Transverse colon (tissue), 4 donors: ENCODE data around the gene CALHM1. TPM values are rescaled to one million over a fixed set of nuclear protein-coding genes. Genes with fewer than 3 reads are reported as not detected.

ENCODE experiments used
- DNase-seq: peaks from one replicate; pipeline ENCODE4 v3.0.0-alpha.2; 2019
- H3K27ac ChIP-seq, 4 donors: fragments of 200-600 bp; sonication (generic); 2 replicates each; pipeline ENCODE4 v1.5.1; 2016 to 2018; ENCODE audit warnings: inconsistent platforms in 4 of 4
- H3K27me3 ChIP-seq: fragments of 200-600 bp; sonication (generic); 2 replicates; pipeline ENCODE4 v1.5.1; 2017; ENCODE audit warnings: inconsistent platforms
- H3K36me3 ChIP-seq, 4 donors: fragments of 200-600 bp; sonication (generic); 2 replicates each; pipeline ENCODE4 v1.5.1; 2017 to 2019; ENCODE audit warnings: inconsistent platforms in 4 of 4
- H3K4me1 ChIP-seq, 4 donors: fragments of 200-600 bp; sonication (generic); 2 replicates each; pipeline ENCODE4 v1.5.1; 2017 to 2020; ENCODE audit warnings: inconsistent platforms in 4 of 4
- H3K4me3 ChIP-seq, 4 donors: fragments of 200-600 bp; sonication (generic); 1 replicate in 1 of 4; 2 replicates in 3 of 4; pipeline versions ENCODE4 v1.5.1 to v1.6.1; 2017 to 2019; ENCODE audit warnings: inconsistent platforms in 4 of 4
- H3K9me3 ChIP-seq, 2 donors: fragments of 200-600 bp; sonication (generic); 2 replicates each; pipeline ENCODE4 v1.5.1; 2017 to 2019; ENCODE audit warnings: inconsistent platforms in 2 of 2
- CTCF ChIP-seq, 5 experiments: fragments of 200-600 bp in 3 of 5; fragments of 450-650 bp in 2 of 5; sonication (generic) in 3 of 5; IDR thresholded peaks; 1 replicate in 2 of 5; 2 replicates in 3 of 5; pipeline ENCODE4 v1.5.1; 2016 to 2017; ENCODE audit warnings: antibody characterized with exemption in 5 of 5, inconsistent platforms in 3 of 5, mild to moderate bottlenecking in 2 of 5, moderate library complexity in 1 of 5
- EP300 ChIP-seq: sonication (generic); formaldehyde crosslinking; IDR thresholded peaks from one replicate; pipeline ENCODE4 v1.6.1; 2017; ENCODE audit warnings: antibody characterized with exemption, low read depth
- POLR2A ChIP-seq: fragments of 450-650 bp; IDR thresholded peaks from one replicate; pipeline ENCODE4 v1.6.1; 2016; ENCODE audit warnings: antibody characterized with exemption, mild to moderate bottlenecking, moderate library complexity
- POLR2AphosphoS5 ChIP-seq, 3 donors: sonication (generic); formaldehyde crosslinking; IDR thresholded peaks; one replicate each; pipeline ENCODE4 v1.6.1; 2016; ENCODE audit warnings: antibody characterized with exemption in 3 of 3
- whole genome bisulfite sequencing, 2 donors: methylation state at CpG; one replicate each; pipeline ENCODE4 v1.1.5; 2018; ENCODE audit warnings: low coverage in 1 of 2; 5-methylcytosine and 5-hydroxymethylcytosine counted together
- in situ Hi-C, 4 donors: fragments of 200-750 bp; cut with MboI; loops; one replicate each; pipeline versions ENCODE4 v1.15.0 to v1.15.1; 2017; ENCODE audit warnings: low sequenced_read_pairs in 3 of 4, low pct_ligation_motif_present in 1 of 4, low pct_unique_long_range_greater_than_20kb in 1 of 4
- intact Hi-C: fragments of 100-400 bp; cut with DNase I; formaldehyde crosslinking; loops from one replicate; pipeline ENCODE4 v1.15.1; 2023; ENCODE audit warnings: low total_unique reads
- total RNA-seq, 4 donors: library from RNA; depleted of rRNA; stranded (reverse); fragments of >200 nt; gene quantifications; one replicate each; pipeline ENCODE4 v1.1.0, GENCODE V29; 2016

Gene CALHM1
- total RNA-seq, 4 donors from 2014 or later: not detected

DNA sequence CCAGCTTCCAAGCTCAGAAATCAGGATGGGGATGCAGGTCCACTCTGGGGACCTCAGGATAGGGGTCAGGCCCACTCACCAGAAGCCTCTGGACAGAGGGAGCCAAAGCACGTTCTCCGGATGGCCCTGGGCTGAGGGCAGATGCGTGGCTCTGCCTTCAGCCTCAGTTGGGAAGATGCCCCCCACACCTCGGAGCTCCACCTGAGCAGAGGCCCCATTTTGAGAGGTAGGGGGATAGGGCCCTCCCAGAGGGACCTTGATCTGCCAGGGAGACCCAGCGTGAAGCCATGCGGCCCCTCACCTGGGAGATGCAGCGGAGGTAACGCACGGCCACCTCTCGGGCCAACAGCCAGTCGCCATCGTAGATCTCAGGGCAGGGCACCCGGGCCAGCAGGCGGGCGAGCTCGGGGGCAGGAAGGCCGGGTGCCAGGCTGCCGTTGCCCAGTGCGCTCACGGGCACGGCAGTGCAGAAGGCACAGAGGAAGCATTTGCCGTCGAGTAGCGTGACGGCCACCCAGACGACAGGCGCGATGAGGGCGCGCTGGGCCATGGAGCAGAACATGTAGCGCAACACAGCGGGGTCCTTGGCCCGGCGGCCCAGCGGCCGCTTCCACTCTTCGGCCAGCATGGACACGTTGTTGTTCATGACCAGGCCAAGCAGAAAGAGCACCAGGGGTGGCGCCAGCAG lies 660 bp downstream of the CALHM1 start:
- 94 to 97% methylated on average over 7 to 39 of the region's 39 CpGs for WGBS, 2 donors
- Histone ChIP-seq H3K36me3 (no peaks in the 10 kb centered on the region), H3K4me1 (no peaks in the 10 kb centered on the region), H3K4me3 (no peak overlapping the region), H3K27me3 (no peaks in the 10 kb centered on the region), H3K9me3 (no peaks in the 10 kb centered on the region), H3K27ac (no peak overlapping the region)
- intact Hi-C loops (no loop called here), in situ Hi-C loops (no loop called here)
- no peak for TF ChIP-seq POLR2A
- no peak for TF ChIP-seq POLR2AphosphoS5 (IDR thresholded peaks at IDR 0.05)
- no peak for TF ChIP-seq EP300
- TF ChIP-seq CTCF (IDR thresholded peaks at IDR 0.05): no peak
- no peak for DNase-seq

- Histone ChIP-seq H3K4me1 (peaks cover 0 to 8% (median 3%) of the 10 kb centered on the region in 4 donors), H3K27ac (no peak overlapping the region), H3K36me3 (no peaks in the 10 kb centered on the region), H3K27me3 (no peaks in the 10 kb centered on the region), H3K9me3 (no peaks in the 10 kb centered on the region), H3K4me3 (no peak overlapping the region)
- in situ Hi-C loops: no loop called here
- TF ChIP-seq POLR2A: no peak
- TF ChIP-seq EP300: no peak
- 81 to 83% methylated on average over 2 to 8 of the region's 8 CpGs for WGBS, 2 donors
- no peak for DNase-seq
- intact Hi-C loops: no loop called here
Observed at GRCh38 chr10:103457176-103457712, 1.5 kb downstream of the CALHM1 start.

DNA sequence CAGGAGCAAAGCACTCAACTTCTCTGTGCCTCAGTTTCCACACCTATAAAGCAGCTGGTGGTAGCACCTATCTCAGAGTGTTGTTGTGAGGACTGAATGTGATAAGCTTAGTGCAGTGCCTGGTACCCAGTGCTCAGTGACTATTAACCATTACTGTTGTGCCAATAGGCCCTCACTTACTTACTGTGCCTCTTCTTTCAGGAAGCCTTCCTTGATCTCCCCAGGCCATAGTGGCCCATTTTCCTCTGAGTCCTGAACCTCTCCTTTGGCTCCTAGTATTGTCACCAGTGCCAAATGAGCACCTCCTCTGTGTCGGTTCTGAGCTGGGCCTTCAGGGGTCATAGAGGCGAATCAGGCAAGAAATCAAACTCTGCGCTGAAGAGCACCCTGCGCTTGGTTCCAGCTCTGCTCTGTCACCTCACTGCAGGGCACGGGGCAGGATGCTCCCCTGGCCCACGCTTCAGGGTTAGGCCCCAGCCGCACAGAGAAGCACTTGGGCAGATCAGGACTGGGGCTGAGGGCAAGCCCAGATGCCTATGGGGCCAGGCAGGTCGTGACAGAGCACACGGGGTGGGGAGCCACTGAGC lies 2.5 kb downstream of the CALHM1 start:
- H3K27me3 ChIP-seq: peaks cover 5% of the 10 kb centered on the region
- no peaks in the 10 kb centered on the region for H3K36me3 ChIP-seq
- DNase-seq: no peak
- in situ Hi-C loops (no loop called here), intact Hi-C loops (no loop called here)
- WGBS, 2 donors: 86 to 94% methylated on average over 4 to 9 of the region's 9 CpGs
- no peak overlapping the region for H3K27ac ChIP-seq
- TF ChIP-seq EP300 (no peak), POLR2A (no peak), POLR2AphosphoS5 (IDR thresholded peaks at IDR 0.05) (no peak), CTCF (IDR thresholded peaks at IDR 0.05) (no peak)
- H3K4me1 ChIP-seq: peaks cover 0 to 12% (median 3%) of the 10 kb centered on the region in 4 donors
- H3K9me3 ChIP-seq: no peaks in the 10 kb centered on the region
- no peak overlapping the region for H3K4me3 ChIP-seq

- Histone ChIP-seq H3K27ac (no peak overlapping the region), H3K36me3 (no peaks in the 10 kb centered on the region), H3K27me3 (peaks cover 5% of the 10 kb centered on the region), H3K4me1 (peaks cover 2 to 15% (median 6%) of the 10 kb centered on the region in 4 donors), H3K9me3 (no peaks in the 10 kb centered on the region), H3K4me3 (no peak overlapping the region)
- no peak for TF ChIP-seq POLR2A
- no peak for TF ChIP-seq CTCF (IDR thresholded peaks at IDR 0.05)
- TF ChIP-seq POLR2AphosphoS5 (IDR thresholded peaks at IDR 0.05): no peak
- TF ChIP-seq EP300: no peak
- intact Hi-C loops: no loop called here
- WGBS, 2 donors: 88% methylated on average over 25 of the region's 25 CpGs; no CpG with 5 or more reads in 1 of the 2 donors
- DNase-seq: no peak
- in situ Hi-C loops: no loop called here
Observed at GRCh38 chr10:103455235-103455634, 3.5 kb downstream of the CALHM1 start.
